ENCODE data around the gene GEMIN4.
"Not testable (repeated sequence)": the region's sequence is repeated elsewhere in the genome, so short reads cannot be mapped to it uniquely, and the experiment has no call there.

The GEMIN4 gene

DNA sequence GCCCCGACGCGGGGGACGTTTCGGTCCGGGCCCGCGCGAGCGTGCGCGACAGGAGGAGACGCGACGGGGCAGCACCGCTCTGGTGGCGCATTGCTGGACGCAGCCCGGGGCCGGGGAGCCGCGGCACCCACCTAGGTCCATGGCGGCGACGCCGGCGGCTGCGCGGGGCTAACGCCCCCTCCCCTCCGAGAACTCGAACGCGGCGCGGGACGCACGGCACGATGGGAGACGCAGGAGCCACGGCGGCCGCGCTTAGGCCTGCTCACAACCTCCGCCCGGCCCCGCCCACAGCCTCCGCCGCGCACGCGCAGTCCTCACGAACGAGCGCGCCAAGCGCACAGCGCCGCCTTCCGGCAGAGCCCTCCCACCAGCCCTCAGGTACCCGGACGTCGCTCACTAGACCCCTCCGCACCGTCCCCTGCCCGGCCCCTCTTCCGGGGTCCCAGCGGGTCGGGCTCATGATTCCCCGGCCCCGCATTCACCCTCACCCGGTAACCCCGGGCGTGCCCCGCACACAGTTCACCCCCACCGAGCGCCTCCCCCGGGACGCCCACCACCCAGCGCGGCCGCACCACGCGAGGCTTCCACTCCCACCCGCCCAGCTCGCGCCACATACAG lies at the start of gene GEMIN4:
TSS of gene GEMIN4 (minus strand) at position 263 of the 618 bp plus-strand sequence. CDS start at position 141, 122 bp downstream.
- peak; percentile 98 for DNase-seq

GRCh38 chr17:801660-802059 lies 49.6 kb upstream of the GEMIN4 start:
- DNase-seq, result no peak

DNA sequence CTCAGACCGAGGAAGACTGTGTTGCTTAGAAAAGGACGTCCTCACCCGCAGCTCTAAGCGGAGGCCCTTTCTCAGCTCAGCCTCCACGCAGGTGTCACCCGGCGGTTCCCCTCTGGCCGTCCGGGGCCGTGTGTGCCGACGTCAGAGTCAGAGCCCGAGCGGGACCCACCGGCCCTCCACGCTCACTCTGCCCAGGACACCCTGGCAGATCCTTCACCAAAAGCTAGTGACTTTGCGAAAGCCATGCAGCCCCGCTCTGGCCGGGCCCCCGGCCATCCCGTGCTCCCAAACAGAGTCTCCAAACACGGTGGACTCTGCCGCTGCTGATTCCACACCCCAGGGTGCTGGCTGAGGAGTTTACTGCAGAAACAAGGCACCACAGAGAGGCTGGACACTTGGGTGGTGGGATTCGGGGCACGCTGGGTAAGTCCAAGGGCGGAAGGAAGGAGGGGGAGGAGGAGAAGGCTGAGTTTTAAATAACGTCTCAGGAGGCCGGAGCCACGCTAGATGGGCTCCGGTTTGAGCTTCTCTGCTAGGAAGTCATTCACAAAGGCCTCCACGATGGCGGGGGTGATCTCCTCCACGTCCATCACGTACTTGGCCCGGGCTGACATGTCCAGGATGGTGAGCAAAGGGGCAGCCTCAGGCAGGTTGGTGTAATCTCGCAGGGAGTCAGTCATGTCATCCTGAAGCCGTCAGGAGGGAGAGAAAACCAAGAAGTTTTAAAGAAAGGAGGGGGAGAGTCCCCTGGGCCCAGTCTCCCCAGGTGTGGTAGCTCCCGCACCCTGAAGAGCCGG lies 48.6 kb upstream of the GEMIN4 start:
- no peak for DNase-seq

GRCh38 chr17:799261-799660 lies 47.2 kb upstream of the GEMIN4 start:
- no peak for DNase-seq

GRCh38 chr17:798246-798645 lies 46.2 kb upstream of the GEMIN4 start:
- DNase-seq, result no peak

- DNase-seq, result no peak
These were observed 45.3 kb upstream of the GEMIN4 start for GRCh38 chr17:797236-797840.

GRCh38 chr17:796609-797008 lies 44.5 kb upstream of the GEMIN4 start:
- DNase-seq, result no peak

GRCh38 chr17:795721-796120 lies 43.7 kb upstream of the GEMIN4 start:
- no peak for DNase-seq

DNA sequence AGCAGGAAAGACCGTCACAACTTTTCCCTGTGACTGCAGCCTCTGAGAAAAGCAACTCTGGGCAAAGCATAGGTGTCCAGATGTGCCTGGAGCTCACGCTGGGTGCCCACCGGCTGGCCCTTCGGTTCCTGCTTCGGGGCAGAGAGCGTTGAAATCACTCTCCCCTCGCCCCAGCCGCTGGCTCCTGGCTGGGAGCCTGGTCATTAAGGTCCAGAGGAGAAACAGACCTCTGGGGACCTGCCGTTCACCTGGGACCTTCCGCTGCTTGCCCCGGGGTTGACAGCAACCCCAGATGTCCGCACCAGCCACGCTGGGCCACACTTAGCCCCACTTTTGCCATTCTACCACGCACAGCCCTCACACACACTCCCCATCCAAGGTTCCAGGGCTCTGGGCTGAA lies 43.2 kb upstream of the GEMIN4 start:
- no peak for DNase-seq

- DNase-seq, result peak; percentile 45
These were observed 42.8 kb upstream of the GEMIN4 start for GRCh38 chr17:794876-795275.

- DNase-seq, result no peak
These were observed 40.2 kb upstream of the GEMIN4 start for GRCh38 chr17:792277-792676.

DNA sequence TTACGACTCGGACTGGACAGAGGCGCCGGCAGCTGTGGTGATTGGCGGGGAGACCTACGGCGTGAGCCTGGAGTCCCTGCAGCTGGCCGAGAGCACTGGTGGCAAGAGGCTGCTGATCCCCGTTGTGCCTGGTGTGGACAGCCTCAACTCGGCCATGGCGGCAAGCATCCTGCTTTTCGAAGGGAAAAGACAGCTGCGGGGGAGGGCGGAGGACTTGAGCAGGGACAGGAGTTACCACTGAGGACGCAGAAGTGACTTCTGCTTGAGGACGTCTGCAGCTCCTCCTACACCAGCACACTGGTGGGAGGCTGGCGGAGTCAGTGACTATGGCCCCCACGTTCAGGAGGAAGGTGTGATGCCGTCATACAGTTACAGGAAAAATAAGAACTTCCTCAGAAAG lies 39.8 kb upstream of the GEMIN4 start:
- DNase-seq, result no peak

DNA sequence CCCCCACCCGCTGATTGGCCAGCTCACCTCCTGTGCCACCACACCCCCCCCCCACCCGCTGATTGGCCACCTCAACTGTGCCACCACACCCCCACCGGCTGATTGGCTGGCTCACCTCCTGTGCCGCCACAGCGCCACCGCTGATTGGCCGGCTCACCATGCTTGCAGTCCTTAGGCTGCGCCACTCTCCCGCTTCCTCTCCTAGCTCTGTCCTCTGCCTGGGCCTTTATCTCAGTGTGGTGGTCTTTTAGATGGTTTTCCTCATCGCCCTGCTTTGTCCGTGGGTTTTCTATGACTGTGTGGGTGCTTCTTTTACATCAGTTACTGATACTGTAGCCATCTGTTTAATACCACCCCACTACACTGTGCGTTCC lies 38.8 kb upstream of the GEMIN4 start:
- not testable (repeated sequence) for DNase-seq

- DNase-seq, result not testable (repeated sequence)
These were observed 38.1 kb upstream of the GEMIN4 start for GRCh38 chr17:789931-790873.

GRCh38 chr17:789160-789840 lies 37.2 kb upstream of the GEMIN4 start:
- no peak for DNase-seq

GRCh38 chr17:788551-788950 lies 36.5 kb upstream of the GEMIN4 start:
- DNase-seq, result no peak

DNA sequence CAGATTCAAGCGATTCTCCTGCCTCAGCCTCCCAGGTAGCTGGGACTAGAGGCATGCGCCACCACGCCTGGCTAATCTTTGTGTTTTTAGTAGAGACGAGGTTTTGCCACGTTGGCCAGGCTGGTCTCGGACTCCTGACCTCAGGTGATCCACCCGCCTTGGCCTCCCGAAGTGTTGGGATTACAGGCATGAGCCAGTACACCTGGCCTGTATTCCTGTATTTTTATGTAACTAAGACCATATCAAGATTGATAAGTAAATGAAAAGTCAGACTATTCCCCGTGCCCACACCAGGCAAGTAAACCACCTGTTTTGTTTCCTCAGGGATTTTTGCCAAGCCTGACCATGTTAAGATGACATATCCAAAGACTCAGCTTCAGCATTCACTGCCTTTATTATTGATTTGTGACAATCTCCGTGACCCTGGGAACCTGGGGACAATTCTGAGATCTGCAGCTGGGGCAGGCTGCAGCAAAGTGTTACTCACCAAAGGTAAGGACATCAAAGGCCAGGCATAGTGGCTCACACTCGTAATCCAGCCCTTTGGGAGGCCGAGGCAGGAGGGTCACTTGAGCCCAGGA lies 35.7 kb upstream of the GEMIN4 start:
- no peak for DNase-seq

GRCh38 chr17:785901-786300 lies 33.8 kb upstream of the GEMIN4 start:
- DNase-seq, result not testable (repeated sequence)

DNA sequence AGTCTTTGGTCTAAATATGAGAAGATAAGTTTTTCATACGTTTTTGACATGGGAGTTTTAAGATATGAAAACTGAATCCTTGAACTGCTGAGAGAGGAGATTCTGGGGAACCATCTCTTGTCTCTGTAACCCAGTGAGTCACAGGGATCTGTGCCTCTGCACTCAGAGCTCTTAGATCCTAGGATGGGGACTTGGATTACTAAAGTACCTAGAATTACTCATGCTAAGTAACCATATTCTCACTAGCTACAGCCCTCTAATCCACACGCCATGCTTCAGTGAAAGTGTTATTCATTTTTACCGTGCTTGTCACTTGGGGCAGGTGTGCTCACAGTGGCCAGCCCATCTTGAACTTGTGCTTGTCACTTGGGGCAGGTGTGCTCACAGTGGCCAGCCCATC lies 32.1 kb upstream of the GEMIN4 start:
- no peak for DNase-seq

DNA sequence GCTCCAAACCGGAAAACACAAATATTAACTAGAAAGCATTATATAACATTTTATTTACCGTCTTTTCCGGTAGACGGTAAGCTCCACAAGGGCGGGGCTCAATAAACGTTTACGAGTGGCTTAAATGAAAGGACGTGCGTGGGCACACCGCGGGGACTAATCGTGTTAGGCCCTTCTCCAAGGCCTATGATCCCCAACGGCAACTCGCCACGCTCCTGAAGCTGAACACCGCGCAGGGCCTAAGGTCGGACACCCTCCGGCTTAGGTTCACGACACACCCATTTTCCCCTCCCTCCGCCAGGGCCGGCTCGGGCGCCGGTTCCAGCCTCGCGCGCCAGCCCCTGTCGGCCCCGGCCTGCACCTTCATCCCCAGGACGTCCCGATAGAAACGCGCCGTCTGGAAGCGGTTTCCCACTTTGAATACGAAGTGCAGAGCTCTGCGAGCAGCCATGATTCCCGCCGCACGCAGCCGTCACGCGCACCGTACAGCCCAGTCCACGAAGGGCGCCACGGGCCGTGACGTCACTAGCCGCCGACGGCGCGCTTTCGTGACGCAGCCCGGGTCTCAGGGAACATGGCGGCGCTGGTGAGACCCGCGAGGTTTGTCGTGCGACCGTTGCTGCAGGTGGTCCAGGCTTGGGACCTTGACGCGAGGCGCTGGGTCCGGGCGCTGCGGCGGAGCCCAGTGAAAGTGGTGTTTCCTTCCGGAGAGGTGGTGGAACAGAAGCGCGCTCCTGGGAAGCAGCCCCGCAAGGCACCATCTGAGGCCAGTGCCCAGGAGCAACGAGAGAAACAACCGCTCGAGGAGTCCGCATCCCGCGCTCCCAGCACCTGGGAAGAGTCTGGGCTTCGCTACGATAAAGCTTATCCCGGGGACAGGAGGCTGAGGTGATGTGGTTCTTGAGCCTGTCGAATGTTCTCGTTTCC lies 30.0 kb upstream of the GEMIN4 start, which contains the start of the genes GLOD4 and MRM3:
TSS of gene GLOD4 (minus strand) at position 476 of the 927 bp plus-strand sequence. CDS start at position 451, 25 bp downstream.
TSS of gene MRM3 (plus strand) at position 549 of the 927 bp plus-strand sequence. CDS start at position 575, 26 bp downstream.
- peak; percentile 93 for DNase-seq

DNA sequence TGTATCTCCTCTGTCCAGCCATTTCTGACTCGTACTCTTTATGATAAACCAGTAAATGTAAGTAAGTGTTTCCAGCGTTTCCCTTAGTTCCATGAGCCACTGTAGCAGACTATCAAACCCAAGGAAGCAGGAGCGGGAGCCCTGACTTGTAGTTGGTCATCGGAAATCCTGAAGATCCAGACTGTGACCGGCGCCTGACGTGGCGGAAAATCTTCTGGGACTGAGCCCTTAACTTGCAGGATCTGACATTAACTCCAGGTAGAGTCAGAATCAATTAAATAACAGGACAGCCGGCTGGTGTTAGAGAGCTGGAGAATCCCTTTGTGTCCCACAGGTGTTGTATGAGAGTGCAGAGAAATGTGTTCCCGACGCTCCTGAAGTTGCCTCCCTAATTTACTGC lies 26.0 kb upstream of the GEMIN4 start:
- no peak for DNase-seq

Data from stimulated activated CD4-positive, alpha-beta T cell treated with anti-CD3 and anti-CD28 coated beads, Interleukin-4, amount 100 ng/mL, for 24 hours (primary cell).